Measurements from ENCODE around the gene SLC9A7.

- TF ChIP-seq CTCF (IDR thresholded peaks at IDR 0.05) (no peak), POLR2A (IDR thresholded peaks at IDR 0.05) (no peak)
Observed at GRCh38 chrX:46730765-46731164, 28.2 kb downstream of the SLC9A7 start.

All from adrenal gland (tissue), 5 donors.